GM19023 (cell line): ENCODE measurements around the gene FBF1.
A peak's percentile ranks its signal among the peaks of the same experiment; 100 is the strongest.

Experiments
- ATAC-seq: cut with Tn5 transposase; IDR thresholded peaks from one replicate; pipeline ENCODE4 v1.9.1; 2021; ENCODE audit warnings: mild to moderate bottlenecking, moderate library complexity; ENCODE audit not compliant: unreplicated experiment

The FBF1 gene

GRCh38 chr17:75917141-75917916, 23.5 kb downstream of the FBF1 start:
- ATAC-seq: no peak

GRCh38 chr17:75915268-75915667, 25.6 kb downstream of the FBF1 start:
- ATAC-seq: no peak

- ATAC-seq: no peak
These were observed 26.1 kb downstream of the FBF1 start for GRCh38 chr17:75914643-75915267.

GRCh38 chr17:75913537-75914210, 27.2 kb downstream of the FBF1 start:
- no peak for ATAC-seq

GRCh38 chr17:75910699-75911098, 30.1 kb downstream of the FBF1 start:
- ATAC-seq: no peak

- no peak for ATAC-seq
These were observed 31.0 kb downstream of the FBF1 start for GRCh38 chr17:75909812-75910274.

GRCh38 chr17:75909051-75909811, 31.6 kb downstream of the FBF1 start:
- no peak for ATAC-seq

- ATAC-seq: no peak
These were observed 32.6 kb downstream of the FBF1 start for GRCh38 chr17:75908201-75908600.

GRCh38 chr17:75906143-75906884, 34.5 kb downstream of the FBF1 start:
- ATAC-seq: no peak

- ATAC-seq: peak; percentile 93
These were observed 35.9 kb downstream of the FBF1 start, which contains the start of gene MRPL38 for GRCh38 chr17:75904749-75905521. MRPL38 (minus strand) TSS chr17:75904884; CDS start chr17:75904875, 9 bp downstream.

GRCh38 chr17:75902406-75902805, 38.4 kb downstream of the FBF1 start:
- ATAC-seq: no peak

- ATAC-seq: no peak
These were observed 39.1 kb downstream of the FBF1 start for GRCh38 chr17:75901727-75902126.

- ATAC-seq: no peak
These were observed 39.9 kb downstream of the FBF1 start for GRCh38 chr17:75900691-75901533.

GRCh38 chr17:75899767-75900468, 40.9 kb downstream of the FBF1 start:
- ATAC-seq: no peak

GRCh38 chr17:75899353-75899752, 41.5 kb downstream of the FBF1 start:
- ATAC-seq: no peak

GRCh38 chr17:75898791-75899190, 42.1 kb downstream of the FBF1 start:
- ATAC-seq: no peak

GRCh38 chr17:75898065-75898464, 42.8 kb downstream of the FBF1 start:
- no peak for ATAC-seq
